Gastrocnemius medialis (tissue), 4 donors: ENCODE data around the gene CIT. TPM values are rescaled to one million over a fixed set of nuclear protein-coding genes. Genes with fewer than 3 reads are reported as not detected.

Source experiments
- ATAC-seq, 2 donors: fragments of 150-250 bp; one replicate each; pipeline ENCODE4 v1.9.1; 2016
- DNase-seq, 2 donors: peaks; one replicate each; pipeline ENCODE4 v3.0.0-alpha.2; 2019
- H3K27ac ChIP-seq, 4 donors: fragments of 200-600 bp; sonication (generic); 1 replicate in 1 of 4; 2 replicates in 3 of 4; pipeline ENCODE4 v1.5.1; 2016 to 2018; ENCODE audit warnings: mild to moderate bottlenecking in 2 of 4, moderate library complexity in 1 of 4
- H3K27me3 ChIP-seq, 3 donors: fragments of 200-600 bp; sonication (generic) in 2 of 3; 1 replicate in 1 of 3; 2 replicates in 2 of 3; pipeline versions ENCODE4 v1.5.1 to v1.6.0; 2016 to 2019; ENCODE audit warnings: mild to moderate bottlenecking in 1 of 3, moderate library complexity in 1 of 3
- H3K36me3 ChIP-seq, 2 donors: fragments of 200-600 bp; sonication (generic) in 1 of 2; one replicate each; pipeline ENCODE4 v1.5.1; 2017 to 2018
- H3K4me1 ChIP-seq, 2 donors: fragments of 200-600 bp; sonication (generic) in 1 of 2; one replicate each; pipeline ENCODE4 v1.5.1; 2016 to 2017; ENCODE audit warnings: mild to moderate bottlenecking in 2 of 2
- H3K4me3 ChIP-seq, 4 donors: fragments of 200-600 bp; sonication (generic) in 3 of 4; 1 replicate in 1 of 4; 2 replicates in 3 of 4; pipeline ENCODE4 v1.5.1; 2016 to 2019; ENCODE audit warnings: mild to moderate bottlenecking in 2 of 4
- H3K9me3 ChIP-seq, 3 donors: fragments of 200-600 bp; sonication (generic) in 2 of 3; 1 replicate in 1 of 3; 2 replicates in 2 of 3; pipeline ENCODE4 v1.5.1; 2016 to 2019
- CTCF ChIP-seq, 5 experiments: fragments of 450-650 bp in 3 of 5; fragments of 200-600 bp in 2 of 5; sonication (generic) in 2 of 5; IDR thresholded peaks in 4 of 5; conservative IDR thresholded peaks in 1 of 5; 1 replicate in 4 of 5; 2 replicates in 1 of 5; pipeline ENCODE4 v1.5.1; 2016 to 2019; ENCODE audit warnings: antibody characterized with exemption in 5 of 5, mild to moderate bottlenecking in 3 of 5, moderate library complexity in 3 of 5
- POLR2A ChIP-seq, 2 donors: fragments of 450-650 bp; IDR thresholded peaks; one replicate each; pipeline ENCODE4 v1.6.1; 2017; ENCODE audit warnings: antibody characterized with exemption in 2 of 2, mild to moderate bottlenecking in 2 of 2, moderate library complexity in 2 of 2
- in situ Hi-C, 4 donors: fragments of 200-750 bp; cut with MboI; loops; one replicate each; pipeline versions ENCODE4 v1.15.0 to v1.8.0; 2017; ENCODE audit warnings: low sequenced_read_pairs in 4 of 4
- intact Hi-C: fragments of 100-400 bp; cut with DNase I; formaldehyde crosslinking; loops from one replicate; pipeline ENCODE4 v1.15.1; 2023; ENCODE audit warnings: low total_unique reads
- total RNA-seq, 4 donors: library from RNA; depleted of rRNA; stranded (reverse); fragments of >200 nt; gene quantifications; one replicate each; pipeline versions ENCODE4 v1.1.0 to v1.2.3, GENCODE V29; 2016

The CIT gene
- total RNA-seq, 4 donors from 2014 or later: 0.05 to 4.0 (median 1.5) TPM

- intact Hi-C loops (no loop called here), in situ Hi-C loops (no loop called here)
- Histone ChIP-seq H3K27ac (peak overlapping the region in 2 of 4 donors; percentile 21 to 49), H3K36me3 (no peaks in the 10 kb centered on the region), H3K9me3 (no peaks in the 10 kb centered on the region), H3K27me3 (no peaks in the 10 kb centered on the region), H3K4me1 (peaks cover 0 to under 1% of the 10 kb centered on the region in 2 donors), H3K4me3 (no peak overlapping the region)
- no peak for TF ChIP-seq POLR2A (IDR thresholded peaks at IDR 0.05)
- no peak for TF ChIP-seq CTCF (IDR thresholded peaks at IDR 0.05 in 4 of 5, conservative IDR thresholded peaks at IDR 0.05 in 1 of 5)
- no peak for DNase-seq
- peak; percentile 51 to 59 for ATAC-seq
These were observed 184.1 kb downstream of the CIT start for GRCh38 chr12:119692997-119693396.

GRCh38 chr12:119692410-119692809 lies 184.7 kb downstream of the CIT start:
- Histone ChIP-seq H3K27ac (peak overlapping the region in 1 of 4 donors; percentile 32), H3K4me3 (no peak overlapping the region), H3K27me3 (no peaks in the 10 kb centered on the region), H3K9me3 (no peaks in the 10 kb centered on the region), H3K36me3 (no peaks in the 10 kb centered on the region), H3K4me1 (peaks cover 0 to 3% of the 10 kb centered on the region in 2 donors)
- ATAC-seq: no peak
- intact Hi-C loops: no loop called here
- no peak for DNase-seq
- in situ Hi-C loops: no loop called here
- no peak for TF ChIP-seq POLR2A (IDR thresholded peaks at IDR 0.05)

GRCh38 chr12:119691202-119691810 lies 185.8 kb downstream of the CIT start:
- no peak for ATAC-seq
- in situ Hi-C loops: no loop called here
- no peak for TF ChIP-seq POLR2A (IDR thresholded peaks at IDR 0.05)
- no peak for TF ChIP-seq CTCF (IDR thresholded peaks at IDR 0.05 in 4 of 5, conservative IDR thresholded peaks at IDR 0.05 in 1 of 5)
- DNase-seq: no peak
- H3K9me3 ChIP-seq: no peaks in the 10 kb centered on the region
- peaks cover 0 to 3% of the 10 kb centered on the region in 2 donors for H3K4me1 ChIP-seq
- no peaks in the 10 kb centered on the region for H3K27me3 ChIP-seq
- H3K4me3 ChIP-seq: no peak overlapping the region
- H3K36me3 ChIP-seq: no peaks in the 10 kb centered on the region
- H3K27ac ChIP-seq: no peak overlapping the region
- intact Hi-C loops: no loop called here

GRCh38 chr12:119689935-119690500 lies 187.1 kb downstream of the CIT start:
- DNase-seq (no peak), ATAC-seq (no peak)
- in situ Hi-C loops (no loop called here), intact Hi-C loops (no loop called here)
- H3K9me3 ChIP-seq: no peaks in the 10 kb centered on the region
- no peaks in the 10 kb centered on the region for H3K36me3 ChIP-seq
- no peak overlapping the region for H3K27ac ChIP-seq
- TF ChIP-seq POLR2A (IDR thresholded peaks at IDR 0.05) (no peak), CTCF (IDR thresholded peaks at IDR 0.05 in 4 of 5, conservative IDR thresholded peaks at IDR 0.05 in 1 of 5) (no peak)
- no peak overlapping the region for H3K4me3 ChIP-seq
- H3K27me3 ChIP-seq: no peaks in the 10 kb centered on the region
- peaks cover 7 to 15% of the 10 kb centered on the region in 2 donors for H3K4me1 ChIP-seq

GRCh38 chr12:119687879-119688278 lies 189.2 kb downstream of the CIT start:
- no peak for DNase-seq

More at GRCh38 chr12:119687879-119688278, 189.2 kb downstream of the CIT start:
- no peak for ATAC-seq
- Histone ChIP-seq H3K4me3 (no peak overlapping the region), H3K27ac (no peak overlapping the region), H3K9me3 (no peaks in the 10 kb centered on the region), H3K4me1 (peaks cover 7 to 34% of the 10 kb centered on the region in 2 donors), H3K27me3 (no peaks in the 10 kb centered on the region), H3K36me3 (no peaks in the 10 kb centered on the region)
- intact Hi-C loops (no loop called here), in situ Hi-C loops (no loop called here)
- TF ChIP-seq CTCF (IDR thresholded peaks at IDR 0.05 in 4 of 5, conservative IDR thresholded peaks at IDR 0.05 in 1 of 5): no peak
